Measurements from ENCODE around the gene RGS11.

GRCh38 chr16:283033-283805, 7.5 kb upstream of the RGS11 start, which contains the start of gene PDIA2:
- TF ChIP-seq CTCF (IDR thresholded peaks at IDR 0.05) = no peak
- TF ChIP-seq POLR2A (IDR thresholded peaks at IDR 0.05) = no peak
